Measurements from ENCODE around the gene GREB1L. TPM values are rescaled to one million over a fixed set of nuclear protein-coding genes. Genes with fewer than 3 reads are reported as not detected.
A peak's percentile ranks its signal among the peaks of the same experiment; 100 is the strongest.

GREB1L gene
- polyA plus RNA-seq, 1 donor (not counting 4 experiments of a cell fraction or from before 2014, with no cell fraction given) = 5.5 TPM

DNA sequence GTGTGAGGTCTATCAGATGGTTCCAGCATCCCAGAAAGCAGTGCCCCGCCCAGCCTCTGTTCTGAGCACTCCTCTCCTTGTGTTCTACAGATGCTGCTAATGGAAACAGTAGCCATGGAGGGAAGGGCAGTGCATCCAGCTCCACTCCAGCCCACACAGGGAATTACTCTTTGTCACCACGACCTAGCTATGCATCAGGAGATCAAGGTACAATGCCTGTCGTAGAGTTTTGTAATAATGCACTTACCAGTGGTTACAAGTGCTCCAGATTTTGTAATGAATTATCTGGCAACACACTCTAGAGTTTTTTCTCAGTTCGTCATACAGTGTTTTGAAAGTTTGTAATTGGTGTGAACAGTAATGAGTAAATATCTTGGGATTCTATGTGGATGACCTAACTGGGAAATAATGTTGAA lies 197.4 kb downstream of the GREB1L start:
- H3K27ac ChIP-seq (ENCODE audit: control insufficient read depth, insufficient read depth, low read length) = peak overlapping the region; percentile 72
- TF ChIP-seq EZH2 (IDR thresholded peaks at IDR 0.05; ENCODE audit: low read length) (no peak), CTCF (optimal IDR thresholded peaks at IDR 0.05 in 1 of 3, IDR thresholded peaks at IDR 0.05 in 1 of 3, conservative IDR thresholded peaks at IDR 0.05 in 1 of 3; ENCODE audit: extremely low read depth in 1 of 3, insufficient read depth in 2 of 3, low read length in 3 of 3) (no peak)
- no peaks in the 10 kb centered on the region for H3K36me3 ChIP-seq (ENCODE audit: control insufficient read depth in 2 of 2, extremely low read depth in 1 of 2, insufficient read depth in 2 of 2, low read length in 2 of 2)
- peaks cover 13% of the 10 kb centered on the region for H3K4me1 ChIP-seq (ENCODE audit: control insufficient read depth, extremely low read depth, insufficient read depth, low read length)
- H3K79me2 ChIP-seq (ENCODE audit: control insufficient read depth, insufficient read depth, low read length) = no peaks in the 10 kb centered on the region
- peak; percentile 95 for FAIRE-seq
- peak overlapping the region; percentile 7 for H2AFZ ChIP-seq (ENCODE audit: control insufficient read depth, low read length)
- H3K9me3 ChIP-seq (ENCODE audit: control insufficient read depth, low read depth, low read length) = no peaks in the 10 kb centered on the region
- no peaks in the 10 kb centered on the region for H3K27me3 ChIP-seq (ENCODE audit: control insufficient read depth, extremely low read depth, insufficient read depth, low read length)
- no peak overlapping the region for H3K4me3 ChIP-seq (ENCODE audit: control insufficient read depth in 2 of 3, extremely low read depth in 1 of 3, insufficient read depth in 2 of 3, low read depth in 1 of 3, low read length in 3 of 3)
- DNase-seq (ENCODE audit: low read depth, low spot score) = peak; percentile 19
- H3K9me1 ChIP-seq (ENCODE audit: control insufficient read depth, extremely low read depth, insufficient read depth, low read length) = no peaks in the 10 kb centered on the region
- dilution Hi-C loops (cut with MboI; ENCODE audit: extremely low pct_ligation_motif_present, low sequenced_read_pairs) = no loop called here
- no peaks in the 10 kb centered on the region for H4K20me1 ChIP-seq (ENCODE audit: control insufficient read depth, extremely low read depth, insufficient read depth, low read length)
- H3K4me2 ChIP-seq (ENCODE audit: control insufficient read depth, extremely low read depth, insufficient read depth, low read depth, low read length) = peak overlapping the region; percentile 44
- H3K9ac ChIP-seq (ENCODE audit: control insufficient read depth, extremely low read depth, insufficient read depth, low read length) = no peak overlapping the region

- no peak overlapping the region for H3K4me2 ChIP-seq (ENCODE audit: control insufficient read depth, extremely low read depth, insufficient read depth, low read depth, low read length)
- H3K4me1 ChIP-seq (ENCODE audit: control insufficient read depth, extremely low read depth, insufficient read depth, low read length) = peaks cover 13% of the 10 kb centered on the region
- no peak overlapping the region for H3K27ac ChIP-seq (ENCODE audit: control insufficient read depth, insufficient read depth, low read length)
- TF ChIP-seq EZH2 (IDR thresholded peaks at IDR 0.05; ENCODE audit: low read length) = no peak
- no peak for TF ChIP-seq CTCF (optimal IDR thresholded peaks at IDR 0.05 in 1 of 3, IDR thresholded peaks at IDR 0.05 in 1 of 3, conservative IDR thresholded peaks at IDR 0.05 in 1 of 3; ENCODE audit: extremely low read depth in 1 of 3, insufficient read depth in 2 of 3, low read length in 3 of 3)
- H3K4me3 ChIP-seq (ENCODE audit: control insufficient read depth in 2 of 3, extremely low read depth in 1 of 3, insufficient read depth in 2 of 3, low read depth in 1 of 3, low read length in 3 of 3) = no peak overlapping the region
- H4K20me1 ChIP-seq (ENCODE audit: control insufficient read depth, extremely low read depth, insufficient read depth, low read length) = no peaks in the 10 kb centered on the region
- H3K36me3 ChIP-seq (ENCODE audit: control insufficient read depth in 2 of 2, extremely low read depth in 1 of 2, insufficient read depth in 2 of 2, low read length in 2 of 2) = no peaks in the 10 kb centered on the region
- no peaks in the 10 kb centered on the region for H3K9me3 ChIP-seq (ENCODE audit: control insufficient read depth, low read depth, low read length)
- H3K27me3 ChIP-seq (ENCODE audit: control insufficient read depth, extremely low read depth, insufficient read depth, low read length) = no peaks in the 10 kb centered on the region
- no peak overlapping the region for H2AFZ ChIP-seq (ENCODE audit: control insufficient read depth, low read length)
- dilution Hi-C loops (cut with MboI; ENCODE audit: extremely low pct_ligation_motif_present, low sequenced_read_pairs) = no loop called here
- H3K9ac ChIP-seq (ENCODE audit: control insufficient read depth, extremely low read depth, insufficient read depth, low read length) = no peak overlapping the region
- DNase-seq (ENCODE audit: low read depth, low spot score) = no peak
- H3K9me1 ChIP-seq (ENCODE audit: control insufficient read depth, extremely low read depth, insufficient read depth, low read length) = no peaks in the 10 kb centered on the region
- FAIRE-seq = no peak
- H3K79me2 ChIP-seq (ENCODE audit: control insufficient read depth, insufficient read depth, low read length) = no peaks in the 10 kb centered on the region
These were observed 199.6 kb downstream of the GREB1L start for GRCh38 chr18:21441670-21442069.

Data from keratinocyte (primary cell).